ENCODE results near the gene TMEM53. TPM values are rescaled to one million over a fixed set of nuclear protein-coding genes. Genes with fewer than 3 reads are reported as not detected.

TMEM53 gene
- total RNA-seq, 1 donor from 2014 or later, result 12.2 TPM

GRCh38 chr1:44609768-44610526 lies 64.3 kb downstream of the TMEM53 start:
- Histone ChIP-seq H3K4me3 (ENCODE audit: low read depth, low read length) (no peak overlapping the region), H3K36me3 (ENCODE audit: control insufficient read depth, insufficient read depth, low read length) (no peaks in the 10 kb centered on the region), H3K27me3 (ENCODE audit: control insufficient read depth, insufficient read depth, low read length) (no peaks in the 10 kb centered on the region)
- no peak for TF ChIP-seq CTCF (IDR thresholded peaks at IDR 0.05; ENCODE audit: insufficient read depth, low read length, poor library complexity, severe bottlenecking)
- no peak for DNase-seq (ENCODE audit: low read depth)

GRCh38 chr1:44609412-44609767 lies 64.9 kb downstream of the TMEM53 start:
- no peak for DNase-seq (ENCODE audit: low read depth)
- TF ChIP-seq CTCF (IDR thresholded peaks at IDR 0.05; ENCODE audit: insufficient read depth, low read length, poor library complexity, severe bottlenecking), result peak; percentile 78
- no peak overlapping the region for H3K4me3 ChIP-seq (ENCODE audit: low read depth, low read length)

GRCh38 chr1:44608141-44608540 lies 66.1 kb downstream of the TMEM53 start:
- DNase-seq (ENCODE audit: low read depth), result no peak
- no peak for TF ChIP-seq CTCF (IDR thresholded peaks at IDR 0.05; ENCODE audit: insufficient read depth, low read length, poor library complexity, severe bottlenecking)

More at GRCh38 chr1:44609412-44609767, 64.9 kb downstream of the TMEM53 start:
- Histone ChIP-seq H3K27me3 (ENCODE audit: control insufficient read depth, insufficient read depth, low read length) (no peaks in the 10 kb centered on the region), H3K36me3 (ENCODE audit: control insufficient read depth, insufficient read depth, low read length) (no peaks in the 10 kb centered on the region)

GRCh38 chr1:44606701-44607281 lies 67.5 kb downstream of the TMEM53 start:
- no peak for TF ChIP-seq CTCF (IDR thresholded peaks at IDR 0.05; ENCODE audit: insufficient read depth, low read length, poor library complexity, severe bottlenecking)
- peaks cover 18% of the 10 kb centered on the region for H3K27me3 ChIP-seq (ENCODE audit: control insufficient read depth, insufficient read depth, low read length)
- H3K4me3 ChIP-seq (ENCODE audit: low read depth, low read length), result no peak overlapping the region
- no peaks in the 10 kb centered on the region for H3K36me3 ChIP-seq (ENCODE audit: control insufficient read depth, insufficient read depth, low read length)
- no peak for DNase-seq (ENCODE audit: low read depth)

More at GRCh38 chr1:44608141-44608540, 66.1 kb downstream of the TMEM53 start:
- no peaks in the 10 kb centered on the region for H3K36me3 ChIP-seq (ENCODE audit: control insufficient read depth, insufficient read depth, low read length)
- H3K27me3 ChIP-seq (ENCODE audit: control insufficient read depth, insufficient read depth, low read length), result peaks cover 6% of the 10 kb centered on the region
- no peak overlapping the region for H3K4me3 ChIP-seq (ENCODE audit: low read depth, low read length)

- H3K4me3 ChIP-seq (ENCODE audit: low read depth, low read length), result no peak overlapping the region
- H3K36me3 ChIP-seq (ENCODE audit: control insufficient read depth, insufficient read depth, low read length), result no peaks in the 10 kb centered on the region
- TF ChIP-seq CTCF (IDR thresholded peaks at IDR 0.05; ENCODE audit: insufficient read depth, low read length, poor library complexity, severe bottlenecking), result no peak
- peaks cover 21% of the 10 kb centered on the region for H3K27me3 ChIP-seq (ENCODE audit: control insufficient read depth, insufficient read depth, low read length)
- DNase-seq (ENCODE audit: low read depth), result no peak
These were observed 68.2 kb downstream of the TMEM53 start for GRCh38 chr1:44605914-44606615.
